GF-D8 (cell line): ENCODE measurements around the gene C1orf35.

Source experiments
- DNase-seq: peaks from one replicate; lab custom pipeline; 2025; lab: John Stamatoyannopoulos, UW

Gene C1orf35

GRCh38 chr1:228079013-228079412 is 24.1 kb downstream of the C1orf35 start:
- DNase-seq: no peak

- no peak for DNase-seq
Observed at GRCh38 chr1:228077565-228078330, 25.4 kb downstream of the C1orf35 start.

GRCh38 chr1:228076796-228077430 is 26.2 kb downstream of the C1orf35 start:
- no peak for DNase-seq

- DNase-seq: no peak
Observed at GRCh38 chr1:228075801-228076271, 27.3 kb downstream of the C1orf35 start.

- DNase-seq: no peak
Observed at GRCh38 chr1:228074954-228075730, 28.0 kb downstream of the C1orf35 start.

GRCh38 chr1:228073857-228074545 is 29.1 kb downstream of the C1orf35 start:
- no peak for DNase-seq

- DNase-seq: no peak
Observed at GRCh38 chr1:228073061-228073856, 29.9 kb downstream of the C1orf35 start.

GRCh38 chr1:228072658-228073043 is 30.5 kb downstream of the C1orf35 start:
- DNase-seq: no peak

GRCh38 chr1:228071839-228072657 is 31.1 kb downstream of the C1orf35 start:
- DNase-seq: no peak

- DNase-seq: no peak
Observed at GRCh38 chr1:228070851-228071250, 32.3 kb downstream of the C1orf35 start.

GRCh38 chr1:228070173-228070572 is 33.0 kb downstream of the C1orf35 start:
- DNase-seq: no peak

GRCh38 chr1:228068359-228068758 is 34.8 kb downstream of the C1orf35 start:
- no peak for DNase-seq

- DNase-seq: no peak
Observed at GRCh38 chr1:228066891-228067654, 36.1 kb downstream of the C1orf35 start.

GRCh38 chr1:228066416-228066815 is 36.7 kb downstream of the C1orf35 start:
- DNase-seq: no peak

GRCh38 chr1:228065543-228066347 is 37.4 kb downstream of the C1orf35 start:
- no peak for DNase-seq

- DNase-seq: no peak
Observed at GRCh38 chr1:228064741-228065542, 38.2 kb downstream of the C1orf35 start.

- no peak for DNase-seq
Observed at GRCh38 chr1:228064296-228064695, 38.8 kb downstream of the C1orf35 start.
